GM18951 (cell line): ENCODE measurements around the gene KLHL18.
"Not testable (repeated sequence)": the region's sequence is repeated elsewhere in the genome, so short reads cannot be mapped to it uniquely, and the experiment has no call there.

Experiments
- POLR2A ChIP-seq: IDR thresholded peaks from 4 replicates; pipeline ENCODE4 v1.6.1; 2011; ENCODE audit warnings: mild to moderate bottlenecking; ENCODE audit not compliant: insufficient read length, insufficient read depth; ENCODE audit errors: extremely low read depth
- in situ Hi-C: fragments of 300-500 bp; cut with MboI; formaldehyde crosslinking; loops from one replicate; pipeline ENCODE4 v1.12.0; 2022; ENCODE audit warnings: low sequenced_read_pairs, mixed read lengths, inconsistent platforms; ENCODE audit not compliant: unreplicated experiment

KLHL18 gene

DNA sequence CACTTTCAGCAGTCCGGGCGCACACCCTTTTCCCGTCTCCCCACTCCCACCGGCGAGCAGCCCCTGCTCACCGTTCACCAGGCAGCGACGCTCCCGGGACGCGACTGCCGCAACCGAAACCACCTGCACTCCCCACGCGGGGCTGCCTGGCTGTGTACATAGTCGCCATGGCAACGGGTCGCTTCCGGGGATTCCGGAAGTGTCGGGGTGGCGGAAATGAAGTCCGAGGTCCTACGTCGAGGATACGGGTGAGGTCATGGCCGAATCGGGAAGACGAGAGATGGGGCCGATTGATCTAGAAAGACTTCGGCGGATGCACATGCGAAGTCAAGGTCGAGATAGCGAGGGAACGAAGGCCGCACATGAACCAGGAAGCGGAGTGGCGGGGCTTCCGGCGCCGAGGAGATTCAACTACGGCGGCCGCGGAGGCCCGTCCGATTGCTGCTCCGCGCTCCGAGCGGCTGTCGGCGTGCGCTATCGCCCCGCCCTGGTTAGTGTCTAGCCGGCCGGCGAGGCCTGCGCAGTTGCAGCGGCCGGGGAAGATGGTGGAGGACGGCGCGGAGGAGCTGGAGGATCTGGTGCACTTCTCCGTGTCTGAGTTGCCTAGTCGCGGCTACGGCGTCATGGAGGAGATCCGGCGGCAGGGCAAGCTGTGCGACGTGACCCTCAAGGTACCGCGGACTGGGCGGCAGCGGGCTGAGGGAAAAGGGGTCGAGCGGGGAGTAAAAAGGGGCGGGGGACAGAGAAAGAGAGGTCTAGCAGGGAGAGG is at the start of gene KLHL18, which contains the start of gene KIF9:
Gene KLHL18, plus strand, starts transcription at position 521 of the 769 bp plus-strand sequence. Its CDS starts 22 bp downstream, at position 543.
Gene KIF9, minus strand, starts transcription at position 376 of the 769 bp plus-strand sequence. CDS start 5,425 bp downstream, outside the sequence.
- peak; percentile 84 for TF ChIP-seq POLR2A
- in situ Hi-C loops, result no loop called here

DNA sequence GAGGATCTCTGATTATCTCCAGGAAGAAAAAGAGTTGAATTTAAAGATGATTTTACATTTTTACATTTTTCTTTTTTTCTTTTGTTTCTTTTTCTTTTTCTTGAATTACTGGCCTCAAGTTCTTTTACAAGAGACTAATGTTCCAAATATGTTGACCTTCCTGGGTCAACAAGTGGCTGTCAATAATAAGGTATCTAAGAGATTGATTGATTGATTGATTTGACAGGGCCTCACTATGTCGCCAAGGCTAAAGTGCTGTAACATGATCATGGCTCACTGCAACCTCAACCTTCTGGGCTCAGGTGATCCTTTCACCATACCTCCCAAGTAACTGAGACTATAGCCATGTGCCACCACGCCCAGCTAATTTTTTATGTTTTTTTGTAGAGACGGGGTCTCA is 44.7 kb upstream of the KLHL18 start:
- no peak for TF ChIP-seq POLR2A
- in situ Hi-C loops, result no loop called here

DNA sequence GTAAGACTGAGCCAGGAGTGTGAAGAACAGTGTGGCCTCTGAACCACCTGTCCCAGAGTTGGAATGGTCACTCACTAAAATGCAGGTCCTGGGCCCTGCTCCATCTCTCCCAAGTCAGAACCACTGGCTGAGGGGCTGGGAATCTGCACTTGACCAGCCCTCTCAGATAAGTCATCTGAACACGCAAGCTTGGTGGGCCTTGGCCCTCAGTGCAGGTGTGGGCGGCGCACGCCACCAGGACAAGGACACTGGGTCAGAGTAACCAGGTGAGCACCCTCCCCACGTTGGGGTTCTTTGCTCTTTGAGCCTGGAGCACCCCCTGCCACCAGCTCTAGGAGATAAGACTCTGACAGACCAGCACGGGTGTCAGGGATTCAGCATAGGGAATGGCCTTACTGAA is 42.8 kb upstream of the KLHL18 start:
- in situ Hi-C loops, result no loop called here

DNA sequence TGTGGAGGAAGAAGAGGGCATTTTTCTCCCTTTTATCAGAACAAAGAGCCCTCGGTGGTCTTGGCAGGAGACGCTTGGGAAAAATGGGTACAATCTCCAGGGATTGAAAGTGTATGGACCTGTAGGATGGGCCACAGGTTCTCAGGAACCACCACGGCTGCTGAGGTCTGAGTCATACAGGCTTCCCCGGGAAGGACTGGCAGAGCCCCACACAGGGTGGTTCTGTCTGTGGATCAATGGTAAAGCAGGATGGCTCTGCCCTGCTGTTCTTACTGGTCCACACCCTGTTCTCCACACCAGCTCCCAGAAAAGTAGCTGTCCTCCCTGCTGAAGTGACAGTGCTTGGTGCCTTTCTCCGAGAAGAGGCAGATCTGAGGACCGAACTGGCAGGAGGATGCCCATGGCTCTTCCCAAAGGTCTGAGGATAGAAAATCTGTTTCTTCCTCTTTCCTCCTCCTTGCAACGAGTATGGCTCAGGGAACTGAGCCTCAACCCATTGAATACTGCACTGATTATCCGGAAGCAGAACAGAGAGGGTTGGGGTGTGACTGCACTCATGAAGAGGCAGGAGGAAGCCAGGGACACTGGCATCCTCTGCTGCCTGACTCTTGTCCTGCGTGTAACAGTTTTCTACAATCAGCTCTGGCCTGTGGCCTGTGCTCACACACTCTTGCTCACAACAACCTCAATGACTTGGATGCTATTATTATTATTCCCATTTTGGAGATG is 39.2 kb upstream of the KLHL18 start:
- TF ChIP-seq POLR2A, result no peak
- in situ Hi-C loops, result no loop called here

More for the DNA sequence above, 42.8 kb upstream of the KLHL18 start:
- no peak for TF ChIP-seq POLR2A

DNA sequence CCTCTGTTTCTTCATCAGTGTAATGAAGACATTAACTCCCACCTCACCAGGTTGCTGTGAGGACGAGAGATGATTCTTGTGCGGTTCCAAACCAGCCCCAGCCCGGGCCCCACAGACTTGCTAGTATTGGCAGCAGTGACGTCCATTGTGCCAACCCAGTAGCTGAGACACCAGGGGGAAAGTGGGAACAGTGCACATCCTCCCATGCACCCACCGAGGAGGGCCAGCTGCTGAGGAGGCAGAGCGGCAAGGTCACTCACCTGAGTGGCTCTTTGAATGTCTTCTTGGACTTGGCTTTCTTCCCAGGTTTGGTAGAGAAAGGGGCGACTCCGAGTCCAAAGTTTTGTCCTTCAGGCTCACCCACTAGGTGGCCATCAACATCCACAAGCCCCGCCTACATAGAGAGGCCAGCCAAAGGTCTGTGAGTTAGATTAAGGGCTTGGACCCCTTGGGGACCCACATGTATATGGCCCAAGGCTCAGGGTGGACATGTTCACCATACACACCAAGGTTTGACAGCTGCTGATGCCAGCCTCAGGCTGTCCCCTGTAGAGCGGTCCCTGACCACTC is 38.1 kb upstream of the KLHL18 start:
- no peak for TF ChIP-seq POLR2A
- in situ Hi-C loops, result no loop called here

DNA sequence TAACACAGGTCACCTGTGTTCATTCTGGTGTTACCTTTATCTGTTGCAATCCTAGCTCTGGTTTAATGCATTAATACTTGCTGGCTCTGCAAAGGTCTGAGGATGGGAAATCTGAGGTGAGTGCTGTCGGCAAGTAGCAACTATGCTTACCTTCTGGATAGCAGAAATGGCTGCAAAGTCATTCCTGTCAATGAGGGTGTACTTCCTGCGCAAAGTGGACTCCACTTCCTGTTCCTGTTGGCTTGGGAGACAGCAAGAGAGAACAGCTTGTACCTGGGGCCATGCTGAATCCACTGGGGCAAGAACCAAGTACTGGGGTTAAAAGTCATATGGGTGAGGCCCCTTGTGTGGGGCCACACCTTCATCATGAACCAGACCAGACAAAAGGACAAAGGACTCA is 37.5 kb upstream of the KLHL18 start:
- in situ Hi-C loops, result no loop called here
- no peak for TF ChIP-seq POLR2A

DNA sequence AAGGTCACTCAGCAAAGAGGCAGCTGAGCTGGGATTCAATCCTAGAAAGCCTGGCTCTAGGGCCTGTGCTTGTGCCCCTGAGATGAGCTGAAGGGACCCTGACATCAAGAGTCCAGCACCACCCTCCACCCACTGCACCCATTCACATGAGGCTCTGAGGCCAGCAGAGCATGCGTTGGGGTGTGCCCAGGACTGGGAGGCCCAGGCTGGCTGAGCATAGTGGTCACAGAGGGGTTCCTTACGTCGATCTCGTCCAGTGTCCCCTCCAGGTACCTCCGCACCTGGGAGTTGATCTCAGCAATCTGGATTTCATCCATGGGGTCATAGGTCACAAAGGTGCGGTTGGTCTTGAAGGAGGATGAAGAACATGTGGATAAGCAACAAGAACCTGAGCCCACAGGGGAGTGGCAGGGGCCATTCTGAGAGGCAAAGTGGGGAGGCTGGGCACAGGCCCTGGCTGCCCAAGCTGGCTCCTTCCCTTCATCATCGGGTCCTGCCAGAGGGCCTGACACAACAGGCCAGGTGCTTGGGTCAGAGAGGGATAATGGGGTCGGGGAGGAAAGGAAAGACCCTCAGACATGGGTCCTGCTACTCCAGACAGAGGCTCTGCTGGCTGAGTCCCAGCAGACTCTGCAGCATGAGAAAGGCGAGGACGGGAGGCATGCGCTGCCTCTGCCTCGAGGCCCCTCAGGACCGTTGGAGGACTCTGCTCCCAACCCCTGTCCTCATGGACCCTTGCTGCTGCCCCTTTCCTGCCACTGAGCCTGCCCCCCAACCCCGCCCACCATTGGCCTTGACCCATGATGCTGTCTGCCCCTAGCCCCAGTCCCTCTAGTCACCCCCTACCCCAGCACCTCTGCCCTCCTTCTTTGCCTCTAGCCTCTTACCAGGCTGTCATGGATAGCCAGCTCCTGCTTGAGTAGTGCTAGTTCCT is 35.3 kb upstream of the KLHL18 start:
- no peak for TF ChIP-seq POLR2A

DNA sequence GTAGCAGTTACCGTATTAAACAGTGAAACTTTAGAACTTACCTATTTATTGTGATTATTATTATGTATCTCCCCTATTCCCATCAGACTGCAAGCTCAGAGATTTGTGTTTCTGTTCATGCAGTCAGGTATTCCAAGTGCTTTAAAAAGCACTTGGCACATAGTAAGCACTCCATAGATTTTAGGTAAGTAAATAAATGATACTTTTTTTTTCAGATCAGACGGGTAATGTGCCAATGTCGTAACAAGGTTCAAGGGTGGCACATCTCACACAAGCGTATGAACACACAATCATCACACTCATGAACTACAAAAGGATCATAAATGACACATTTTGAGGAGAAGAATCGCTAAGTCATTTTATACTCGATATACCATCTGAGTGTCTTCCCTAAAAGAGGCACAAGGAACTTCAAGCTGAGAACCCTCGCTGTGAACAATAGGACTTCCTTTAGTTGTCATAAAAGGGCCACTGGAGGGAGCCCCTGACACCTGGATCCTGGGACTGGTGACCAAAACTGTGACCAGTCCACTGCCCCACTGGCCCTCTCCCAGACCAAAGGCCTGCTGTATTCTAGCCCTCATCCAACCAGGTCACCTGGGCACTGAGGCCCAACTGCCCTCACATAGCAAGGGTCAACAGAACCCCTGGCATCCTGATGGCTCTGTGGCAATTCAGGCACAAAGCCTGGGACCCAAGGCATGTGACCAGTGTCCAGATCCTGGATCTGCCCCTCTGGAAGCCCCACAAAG is 32.3 kb upstream of the KLHL18 start:
- in situ Hi-C loops, result no loop called here
- no peak for TF ChIP-seq POLR2A

More for the DNA sequence above, 35.3 kb upstream of the KLHL18 start:
- in situ Hi-C loops, result no loop called here

DNA sequence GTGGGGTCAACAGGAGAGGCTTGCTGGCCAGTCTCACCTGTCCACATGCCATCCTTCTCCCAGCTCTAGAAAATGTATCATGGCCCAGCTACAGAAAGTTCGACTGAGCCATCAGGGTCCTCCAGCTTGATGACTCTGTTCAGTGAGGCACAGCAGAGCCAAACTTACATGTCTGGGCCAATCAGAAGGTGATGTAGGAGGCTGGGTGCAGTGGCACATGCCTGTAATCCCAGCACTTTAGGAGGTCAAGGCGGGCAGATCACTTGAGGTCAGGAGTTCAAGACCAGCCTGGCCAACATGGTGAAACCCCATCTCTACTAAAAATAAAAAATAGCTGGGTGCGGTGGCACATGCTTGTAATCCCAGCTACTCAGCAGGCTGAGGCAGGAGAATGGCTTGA is 31.7 kb upstream of the KLHL18 start:
- in situ Hi-C loops, result not testable (repeated sequence)

DNA sequence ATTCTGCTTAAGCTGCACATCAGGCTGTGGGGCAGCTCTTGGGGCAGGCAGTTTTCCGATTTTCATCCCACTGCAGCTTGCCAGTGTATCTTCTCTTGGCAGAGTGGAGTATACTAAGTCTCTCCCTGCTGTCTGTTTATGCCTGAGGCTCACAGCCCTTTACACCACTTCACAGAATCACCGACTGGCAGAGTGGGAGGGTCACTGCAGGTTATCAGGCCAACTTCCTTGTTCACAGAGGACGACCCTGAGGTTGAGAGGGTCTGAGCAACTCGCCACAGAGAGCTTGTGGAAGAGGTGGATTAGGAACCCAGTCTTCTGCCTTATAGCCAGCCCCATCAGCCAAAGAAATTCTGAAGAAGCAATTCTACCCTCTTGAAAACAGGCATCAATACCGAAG is 31.1 kb upstream of the KLHL18 start:
- in situ Hi-C loops, result no loop called here
- TF ChIP-seq POLR2A, result no peak

DNA sequence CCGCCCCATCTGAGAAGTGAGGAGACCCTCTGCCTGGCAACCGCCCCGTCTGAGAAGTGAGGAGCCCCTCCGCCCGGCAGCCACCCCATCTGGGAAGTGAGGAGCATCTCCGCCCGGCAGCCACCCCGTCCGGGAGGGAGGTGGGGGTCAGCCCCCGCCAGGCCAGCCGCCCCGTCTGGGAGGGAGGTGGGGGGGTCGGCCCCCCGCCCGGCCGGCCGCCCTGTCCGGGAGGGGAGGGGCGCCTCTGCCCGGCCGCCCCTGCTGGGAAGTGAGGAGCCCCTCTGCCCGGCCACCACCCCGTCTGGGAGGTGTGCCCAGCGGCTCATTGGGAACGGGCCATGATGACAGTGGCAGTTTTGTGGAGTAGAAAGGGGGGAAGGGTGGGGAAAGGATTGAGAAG is 26.4 kb upstream of the KLHL18 start:
- in situ Hi-C loops, result not testable (repeated sequence)

DNA sequence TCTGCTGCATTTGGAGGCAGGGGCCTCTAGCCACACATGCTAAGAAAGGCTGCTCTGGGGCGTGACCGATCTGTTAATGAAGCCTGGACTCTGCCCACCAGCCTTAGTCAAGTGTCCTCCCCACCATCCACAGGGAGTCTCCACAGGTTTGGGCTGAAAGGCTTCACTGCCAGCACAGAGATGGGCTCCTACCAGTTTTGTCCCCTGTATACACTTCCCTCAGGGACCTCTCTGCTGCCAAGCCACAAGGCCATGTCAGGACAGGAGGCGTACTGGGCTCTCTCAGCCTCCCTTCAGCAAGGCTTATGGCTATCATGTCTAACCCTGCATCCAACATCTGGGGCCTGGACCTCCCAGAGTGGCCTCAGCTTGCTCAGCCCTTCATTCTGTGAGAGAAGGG is 23.6 kb upstream of the KLHL18 start:
- no peak for TF ChIP-seq POLR2A
- in situ Hi-C loops, result no loop called here
